Measurements from ENCODE around the gene CMSS1. TPM values are rescaled to one million over a fixed set of nuclear protein-coding genes. Genes with fewer than 3 reads are reported as not detected.

Gene CMSS1
- total RNA-seq, 2 experiments from 2014 or later: 141 to 143 TPM

DNA sequence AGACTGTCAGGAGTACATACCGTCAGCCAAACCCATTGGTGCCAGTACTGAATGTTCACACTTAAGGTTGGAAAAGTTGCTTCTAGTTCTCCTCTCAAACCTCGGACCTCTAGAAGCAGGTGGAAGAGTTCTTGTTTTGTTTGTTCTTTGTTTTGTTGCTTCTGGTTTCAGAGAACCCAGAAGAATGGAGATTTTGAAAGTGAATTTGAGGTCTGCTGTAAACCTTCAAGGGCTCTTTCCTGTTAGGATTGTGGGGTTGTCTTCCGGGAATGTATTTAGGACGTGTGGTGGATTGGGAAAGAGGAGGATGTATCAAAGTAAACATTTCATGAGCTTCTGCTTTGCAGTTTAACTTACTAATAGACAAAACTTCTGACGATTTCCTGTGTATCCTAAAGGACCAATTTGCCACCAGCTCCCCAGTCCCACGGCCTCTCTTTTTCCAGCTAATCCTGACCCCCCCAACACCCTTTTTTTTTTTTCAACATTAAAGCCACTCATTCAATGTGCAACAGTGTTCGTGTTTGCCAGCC is 246.3 kb downstream of the CMSS1 start:
- POLR2A ChIA-PET: no interaction called here
- CTCF ChIA-PET: no interaction called here

DNA sequence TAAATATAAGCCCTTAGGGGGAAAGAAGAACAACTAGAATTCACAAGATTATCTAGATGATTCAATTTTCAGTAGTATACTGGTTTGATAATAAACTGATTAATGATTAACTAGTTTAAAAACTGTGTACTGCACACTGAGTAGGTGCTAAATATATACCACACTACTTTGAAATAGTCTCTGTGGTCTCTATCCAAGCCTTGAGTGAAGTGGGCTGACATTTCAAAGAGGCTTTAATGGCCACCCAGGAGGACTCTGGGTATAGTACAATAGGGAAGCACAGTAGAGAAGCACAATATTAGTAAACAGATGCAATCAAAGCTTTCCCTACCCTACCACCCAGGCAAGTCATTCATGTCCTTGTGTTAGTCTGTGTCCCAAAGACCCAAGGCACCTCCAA is 249.9 kb downstream of the CMSS1 start:
- POLR2A ChIA-PET: no interaction called here

DNA sequence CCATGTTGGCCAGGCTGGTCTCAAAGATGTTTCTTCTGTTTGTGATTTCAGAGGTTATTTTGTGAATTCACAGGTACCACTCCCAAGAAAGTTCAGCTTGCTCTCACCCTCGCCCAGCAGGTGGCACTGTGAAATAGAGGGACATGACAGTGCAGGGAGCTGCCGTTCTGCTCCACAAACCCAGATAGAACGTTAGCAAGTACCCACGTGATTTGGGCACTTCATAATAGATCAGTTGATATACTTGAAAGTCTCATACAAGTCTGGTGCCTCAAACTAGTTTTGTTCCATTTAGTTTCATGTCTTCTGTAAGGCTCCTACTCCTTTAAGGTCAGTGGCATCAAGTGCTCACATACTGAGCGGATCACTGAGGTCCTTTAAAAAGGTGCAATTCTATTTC is 251.2 kb downstream of the CMSS1 start:
- ChIA-PET POLR2A (no interaction called here), CTCF (interaction anchor here (0.7 to 1.2 kb wide), 10 partner anchors 9 to 237 kb away, joined by 3 to 9 read pairs (median 3); no protein-coding TSS in a partner anchor)

More for the DNA sequence above, 249.9 kb downstream of the CMSS1 start:
- CTCF ChIA-PET: no interaction called here

DNA sequence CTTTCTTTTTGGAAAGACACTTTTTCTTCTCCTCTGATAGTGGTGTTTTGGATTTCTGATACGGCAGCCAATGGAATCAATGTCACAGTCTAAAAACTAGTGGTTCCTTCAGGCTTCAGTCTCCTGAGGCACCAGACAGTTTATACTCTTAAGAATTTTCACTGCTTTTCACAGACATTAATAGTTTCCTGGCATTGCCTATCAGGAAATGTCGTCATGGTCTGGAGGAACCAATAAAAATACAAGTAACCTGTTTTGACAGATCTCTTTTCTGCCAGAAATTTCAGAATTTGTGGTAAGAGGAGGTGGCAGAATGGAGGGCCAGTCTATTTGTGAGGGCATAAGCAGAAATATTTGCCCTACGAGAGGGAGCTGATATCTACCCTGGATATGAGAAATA is 251.8 kb downstream of the CMSS1 start:
- ChIA-PET POLR2A (no interaction called here), CTCF (interaction anchor here (0.7 to 1.2 kb wide), 9 partner anchors 9 to 238 kb away, joined by 3 to 9 read pairs (median 3); no protein-coding TSS in a partner anchor)

DNA sequence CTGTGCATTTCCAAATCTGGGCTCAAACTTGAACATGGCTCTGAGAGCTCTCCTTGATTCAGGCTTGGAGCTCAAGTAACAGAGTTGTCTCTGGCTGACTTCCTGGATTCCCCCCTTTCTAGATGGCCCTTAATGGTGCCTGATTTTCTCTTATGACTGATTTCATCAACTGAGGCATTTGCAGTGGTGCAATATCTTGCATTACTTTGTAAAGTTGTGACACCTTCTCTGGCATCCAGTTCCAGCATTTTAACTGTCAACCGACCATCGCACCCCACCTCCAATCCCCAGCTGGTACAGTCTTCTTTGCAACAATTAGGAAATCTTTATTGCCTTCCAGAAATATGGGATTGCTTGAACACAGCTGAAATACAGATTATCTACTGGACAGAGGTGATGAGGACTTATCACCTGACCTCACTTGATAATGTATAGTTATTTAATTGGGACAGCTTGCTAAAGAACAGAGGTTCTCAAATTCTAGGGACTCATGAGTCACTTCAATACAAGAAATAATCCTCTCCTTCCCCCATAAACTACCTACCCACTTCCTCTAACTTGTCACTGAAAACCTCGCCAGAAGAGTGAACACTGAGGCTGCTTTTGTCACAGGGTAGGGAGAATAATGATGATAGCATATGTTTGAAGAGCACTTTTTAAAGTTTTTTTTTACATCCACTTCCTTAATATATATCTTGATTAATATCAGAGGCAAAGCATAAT is 254.8 kb downstream of the CMSS1 start:
- ChIA-PET POLR2A (no interaction called here), CTCF (interaction anchor here (2.4 kb wide), 1 partner anchor 182 kb away, joined by 12 read pairs; no protein-coding TSS in a partner anchor)

DNA sequence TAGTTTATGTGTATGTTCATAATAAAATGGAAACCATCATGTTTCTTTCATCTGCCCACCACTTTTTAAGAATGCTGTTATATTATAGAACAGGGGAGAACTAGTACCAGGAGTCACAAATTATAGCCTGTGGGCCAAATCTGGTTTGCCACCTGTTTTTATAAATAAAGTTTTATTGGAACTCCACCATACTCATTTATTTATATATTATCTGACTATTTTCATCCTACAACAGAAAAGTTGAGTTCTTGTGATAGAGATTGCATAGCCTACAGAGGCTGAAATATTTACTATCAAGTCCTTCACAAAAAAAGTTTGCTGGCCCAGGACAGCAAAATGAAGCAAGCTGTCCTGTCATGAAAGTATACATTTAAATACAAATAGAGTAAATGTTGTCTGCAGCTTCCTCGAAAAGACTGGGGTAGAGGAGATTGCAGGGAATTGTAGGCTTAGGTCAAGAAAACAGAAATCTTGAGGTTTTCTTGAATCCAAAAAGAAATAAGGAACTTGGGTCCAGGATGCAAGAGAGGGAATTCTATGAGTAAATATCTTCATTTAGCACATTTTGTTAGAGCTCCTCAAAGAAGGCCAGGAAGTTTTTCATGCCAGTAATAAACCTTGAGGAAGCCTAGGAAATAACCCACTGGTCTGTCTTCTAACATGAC is 255.5 kb downstream of the CMSS1 start:
- CTCF ChIA-PET: interaction anchor here (2.4 kb wide), 1 partner anchor 181 kb away, joined by 12 read pairs; no protein-coding TSS in a partner anchor
- POLR2A ChIA-PET: interaction anchor here (0.6 kb wide), 1 partner anchor 71 kb away, joined by 3 read pairs; no protein-coding TSS in a partner anchor

DNA sequence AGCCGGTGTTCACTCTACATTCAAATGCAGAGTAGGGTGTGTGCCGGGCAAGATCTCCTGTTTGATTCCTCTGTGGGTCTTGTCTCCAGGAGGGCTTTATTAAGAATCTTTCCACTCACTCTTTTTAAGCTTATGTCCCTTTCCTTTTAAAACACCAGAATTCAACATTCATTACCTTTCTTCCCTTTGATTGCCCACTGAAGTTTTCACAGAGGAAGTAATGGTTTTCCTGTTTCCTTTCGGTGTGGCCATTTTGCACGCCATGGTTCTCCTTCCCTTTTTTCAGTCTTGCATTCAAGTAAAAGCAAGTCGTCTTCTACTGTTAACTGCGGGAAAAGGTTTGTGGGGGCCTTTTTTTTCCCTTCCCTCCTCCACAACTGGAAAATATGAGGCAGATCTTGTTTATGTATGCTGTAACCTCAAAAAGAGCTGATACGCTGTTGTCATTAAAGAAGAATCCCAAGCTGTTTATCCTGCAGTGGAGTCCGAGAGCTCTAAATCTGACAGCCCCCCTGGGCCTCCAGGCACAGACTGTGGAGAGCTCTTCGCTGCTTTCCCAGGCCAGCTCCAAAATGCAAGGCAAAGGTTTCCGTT is 256.1 kb downstream of the CMSS1 start:
- ChIA-PET CTCF (no interaction called here), POLR2A (interaction anchor here (0.6 to 0.8 kb wide), 2 partner anchors 71 to 1481 kb away, joined by 3 to 5 read pairs; no protein-coding TSS in a partner anchor)

DNA sequence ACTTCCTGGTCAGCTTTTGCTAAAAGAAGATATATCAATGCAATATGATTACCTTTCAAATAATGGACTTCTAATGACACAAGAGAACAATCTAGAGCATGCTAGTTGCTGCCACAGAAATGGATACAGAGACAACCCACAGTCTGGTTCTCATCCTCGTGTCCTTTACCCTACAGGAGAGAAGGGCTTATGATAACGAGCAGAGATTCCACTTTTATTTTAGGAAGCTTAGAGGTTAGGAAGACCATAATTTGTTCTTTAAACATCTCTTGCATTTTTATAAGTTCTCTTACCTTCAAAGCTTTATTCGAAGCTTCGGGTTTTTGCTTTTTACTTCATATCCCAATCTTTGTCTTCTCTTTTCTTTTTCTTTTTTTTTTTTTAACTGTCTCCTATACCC is 257.5 kb downstream of the CMSS1 start:
- CTCF ChIA-PET: interaction anchor here (1.0 kb wide), 1 partner anchor 10 kb away, joined by 4 read pairs; no protein-coding TSS in a partner anchor
- POLR2A ChIA-PET: no interaction called here

DNA sequence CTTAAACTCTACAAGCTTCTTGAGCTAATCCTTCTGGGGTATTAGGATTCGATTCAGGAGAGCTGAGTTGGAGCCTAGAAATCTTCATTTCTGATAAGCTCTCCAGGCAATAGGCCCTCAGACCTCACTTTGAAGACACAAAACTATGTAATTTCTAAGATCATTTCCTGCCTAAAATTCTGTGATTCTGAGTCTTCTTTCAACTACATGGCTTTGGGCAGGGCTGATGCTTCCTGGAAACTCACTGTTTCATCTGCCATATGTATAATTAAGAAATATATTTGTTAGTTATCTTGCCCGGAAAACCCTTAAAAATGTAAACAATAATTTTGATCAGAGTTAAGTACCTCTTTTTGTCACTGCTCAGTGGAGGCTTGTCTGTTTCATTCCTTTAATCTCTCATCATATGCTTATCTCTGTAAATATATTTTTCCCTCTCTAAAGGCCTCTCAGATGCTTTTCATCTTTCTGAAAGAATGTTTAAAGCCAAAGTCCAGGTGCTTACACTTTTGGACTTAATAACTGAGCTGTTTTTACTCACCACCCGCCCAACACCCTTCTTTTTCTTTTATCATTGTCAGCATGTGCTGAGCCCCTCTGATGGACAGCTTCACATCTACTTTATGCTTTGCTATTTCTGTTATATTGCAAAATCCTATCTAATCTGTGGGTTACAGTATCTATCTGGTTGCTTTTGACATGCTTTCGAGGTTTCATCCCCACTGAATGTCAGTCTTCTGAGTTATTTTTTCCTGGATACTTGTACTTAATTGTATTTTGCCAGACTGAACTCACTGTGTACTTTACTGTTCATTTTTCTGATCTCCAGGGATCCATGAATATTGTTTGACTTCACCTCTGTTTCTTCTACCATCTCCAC is 258.4 kb downstream of the CMSS1 start:
- CTCF ChIA-PET: no interaction called here
- POLR2A ChIA-PET: no interaction called here

DNA sequence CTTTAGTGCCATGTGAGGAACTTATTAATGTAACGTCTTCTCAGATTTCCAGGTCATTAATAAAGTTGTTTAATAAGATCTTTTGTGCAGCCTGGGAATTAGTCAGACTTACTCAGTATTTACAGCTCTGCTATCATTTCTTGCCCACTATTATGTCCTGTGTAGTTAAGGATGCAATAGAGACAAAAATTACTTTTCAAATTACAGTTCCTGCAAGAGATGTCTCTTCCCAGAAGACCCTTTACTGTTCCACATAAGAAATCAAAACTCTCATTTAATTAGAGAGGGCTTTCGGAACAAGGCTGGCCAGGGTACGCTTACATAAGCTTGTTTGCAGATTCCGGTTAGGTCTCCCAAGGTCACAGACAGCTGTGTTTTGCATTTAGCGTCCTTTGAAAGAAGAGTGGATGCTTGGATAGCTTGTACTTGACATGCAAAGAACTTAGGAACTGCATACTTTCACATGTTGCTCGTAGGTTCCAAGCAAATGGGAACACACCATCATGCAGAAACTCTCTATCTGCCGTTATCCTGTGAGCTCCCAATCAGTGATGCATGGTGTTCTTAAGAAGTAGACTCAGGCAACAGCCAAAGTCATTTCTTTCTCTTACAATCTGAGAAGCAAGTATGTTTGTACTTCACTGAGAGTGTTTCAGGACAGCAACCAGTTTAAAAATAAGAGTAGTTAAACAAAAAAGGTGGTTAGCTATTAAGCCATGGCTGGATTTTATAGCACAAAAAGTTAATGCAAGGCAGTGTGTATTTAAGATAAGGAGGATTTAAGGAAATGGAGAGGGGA is 259.3 kb downstream of the CMSS1 start:
- POLR2A ChIA-PET: no interaction called here
- CTCF ChIA-PET: no interaction called here

DNA sequence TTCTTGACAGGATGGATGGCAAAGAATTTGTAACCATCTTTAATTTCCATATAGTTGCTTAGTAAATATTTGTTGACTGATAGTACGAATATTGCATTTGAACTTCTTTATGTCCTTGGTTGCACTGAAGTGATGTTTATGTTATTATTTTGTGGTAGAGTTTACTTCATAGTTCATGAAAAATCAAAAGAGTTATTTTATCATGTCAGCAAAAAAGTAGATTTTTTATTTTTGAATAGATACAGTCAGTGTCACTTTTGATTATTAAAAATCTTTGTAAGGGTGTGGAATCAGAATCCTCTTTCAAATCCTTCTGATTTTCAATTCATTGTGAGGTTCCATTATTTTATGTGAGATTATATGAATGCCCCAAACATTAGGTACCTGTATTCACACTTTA is 261.7 kb downstream of the CMSS1 start:
- POLR2A ChIA-PET: no interaction called here
- CTCF ChIA-PET: no interaction called here

DNA sequence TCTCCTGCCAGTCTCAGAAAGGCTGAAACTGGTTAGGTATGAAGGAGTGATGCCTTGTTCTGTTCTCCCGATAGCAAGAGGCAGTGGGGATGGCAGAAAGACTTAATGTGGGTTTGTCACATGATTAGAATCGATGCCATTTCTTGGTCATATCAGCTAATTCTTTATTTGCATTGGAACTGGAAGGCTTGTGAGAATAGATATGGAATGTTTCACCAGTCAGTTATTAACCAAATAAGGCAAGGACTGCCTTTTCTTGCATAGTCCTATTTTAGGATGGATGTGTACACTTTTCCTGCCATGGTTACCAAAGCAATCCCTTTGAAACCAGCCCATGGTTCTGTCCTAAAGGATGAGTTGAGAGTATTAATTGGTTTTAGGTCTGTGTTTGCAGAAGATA is 262.9 kb downstream of the CMSS1 start:
- ChIA-PET POLR2A (no interaction called here), CTCF (no interaction called here)

DNA sequence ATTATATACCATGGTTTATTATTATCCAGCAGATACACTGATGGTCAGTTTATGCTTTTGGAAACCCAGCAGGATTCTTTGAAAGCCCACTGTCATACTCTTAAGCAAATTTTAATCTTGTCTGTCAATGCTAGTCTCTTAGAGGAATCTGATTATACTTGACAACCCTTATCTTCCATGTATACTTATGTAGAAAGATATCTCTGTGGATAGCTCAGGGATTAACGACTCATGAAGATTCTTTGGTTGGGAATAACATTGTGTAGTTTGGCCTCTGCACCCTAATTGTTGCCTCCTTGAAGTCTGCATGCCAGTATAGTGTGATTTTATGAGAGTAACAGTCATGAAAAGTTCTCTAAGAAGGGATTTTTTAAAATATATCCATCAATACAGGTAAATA is 263.6 kb downstream of the CMSS1 start:
- ChIA-PET POLR2A (no interaction called here), CTCF (no interaction called here)

DNA sequence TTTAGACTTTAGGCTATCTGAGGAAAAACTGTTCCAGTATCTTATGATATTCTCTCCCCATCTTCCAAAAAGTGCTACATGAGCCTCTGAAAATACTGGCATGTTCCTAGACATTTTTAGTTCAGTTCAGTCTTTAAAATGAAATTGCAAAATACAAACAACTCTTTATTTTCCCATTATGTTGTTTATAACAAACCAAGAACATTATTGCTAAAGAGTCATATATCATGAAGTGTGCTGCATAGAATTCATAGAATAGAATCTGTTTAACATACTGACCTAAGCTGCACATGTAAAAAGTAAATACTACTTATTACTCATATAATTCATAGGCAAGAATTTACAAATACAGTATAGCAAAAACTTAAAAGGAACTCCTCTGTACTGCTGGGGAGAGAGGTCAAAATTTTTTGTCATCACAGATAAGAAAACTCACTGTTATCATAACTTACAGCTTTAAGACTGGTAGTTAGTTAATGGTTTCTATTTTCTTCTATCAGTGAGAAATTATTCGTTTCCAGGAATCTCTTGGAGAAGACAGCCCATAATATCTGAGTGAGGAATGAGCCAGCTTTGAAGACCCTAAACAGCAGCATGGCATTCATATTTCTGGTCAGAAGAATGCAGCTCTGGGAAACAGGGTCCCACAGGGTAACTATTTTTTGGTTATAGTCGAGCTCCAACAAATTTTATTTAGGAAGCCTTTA is 264.5 kb downstream of the CMSS1 start:
- ChIA-PET CTCF (no interaction called here), POLR2A (no interaction called here)

DNA sequence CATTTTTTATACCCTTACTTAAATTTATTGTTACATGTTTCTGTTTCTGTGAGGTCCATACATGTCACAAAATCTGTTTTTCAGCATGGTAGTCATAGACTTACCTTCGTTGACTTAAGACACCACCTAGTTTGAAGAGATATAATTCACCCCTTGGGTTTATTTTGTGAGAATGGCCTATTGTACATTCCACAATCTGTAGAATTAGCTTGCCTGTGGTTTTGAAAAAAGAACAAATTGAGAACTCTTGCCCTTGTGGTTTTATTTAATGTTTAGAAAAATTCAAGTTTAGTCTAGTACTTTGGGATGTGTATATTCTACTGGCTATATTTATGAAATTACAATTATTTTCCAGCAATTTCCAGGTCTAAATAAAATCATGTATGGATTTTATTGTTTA is 265.1 kb downstream of the CMSS1 start:
- ChIA-PET CTCF (no interaction called here), POLR2A (no interaction called here)

DNA sequence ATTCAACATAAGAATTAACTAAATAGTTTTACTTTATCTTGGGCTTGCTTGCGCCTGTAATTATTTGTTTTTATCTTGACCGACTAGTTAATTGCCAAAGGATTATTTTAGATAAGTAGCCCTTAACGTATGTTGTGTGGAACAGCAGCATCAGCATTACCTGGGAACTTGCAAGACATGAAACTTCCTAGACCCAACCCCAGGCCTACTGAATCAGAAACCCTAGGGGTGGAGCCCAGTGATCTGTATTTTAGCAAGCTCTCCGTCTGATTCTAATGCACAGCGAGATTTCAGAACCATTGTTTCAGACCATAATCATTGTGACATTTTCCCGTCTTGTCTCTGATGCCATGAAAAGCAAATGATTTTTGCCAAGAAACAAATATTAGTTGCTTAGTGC is 265.5 kb downstream of the CMSS1 start:
- CTCF ChIA-PET: no interaction called here
- POLR2A ChIA-PET: no interaction called here

DNA sequence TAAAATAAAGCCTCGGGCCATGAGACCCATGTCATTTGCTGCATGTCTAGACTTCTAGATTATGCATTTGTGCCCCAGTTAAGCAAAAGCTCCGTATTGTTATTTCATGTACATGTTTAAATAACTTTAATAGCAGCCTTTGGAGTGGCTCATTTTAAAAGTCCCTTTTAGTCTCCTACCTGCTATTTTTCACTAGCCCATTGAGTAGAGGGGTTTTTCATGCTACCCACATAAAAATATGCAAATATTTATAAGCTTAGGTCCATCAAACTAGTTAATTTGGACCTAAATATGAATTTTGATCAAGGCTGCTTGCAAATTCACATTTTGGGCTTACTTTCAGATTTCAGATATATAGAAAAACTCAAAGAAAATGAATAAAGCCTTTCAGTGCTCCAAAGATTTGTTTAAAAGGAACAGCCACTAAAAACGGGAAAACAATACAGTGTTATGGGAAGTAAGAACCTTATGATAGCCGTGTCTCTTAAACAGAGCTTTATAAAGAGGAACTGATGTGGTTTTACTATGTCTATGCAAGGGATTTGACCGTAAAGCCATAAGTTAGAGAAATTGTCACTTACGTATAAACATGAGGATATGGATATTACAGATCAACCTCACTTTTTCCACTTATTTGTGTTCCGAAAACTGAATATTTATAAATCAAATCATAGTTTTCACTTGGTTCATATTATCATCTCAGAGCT is 266.6 kb downstream of the CMSS1 start:
- ChIA-PET POLR2A (interaction anchor here (0.6 kb wide), 1 partner anchor 251 kb away, joined by 3 read pairs; no protein-coding TSS in a partner anchor), CTCF (no interaction called here)

DNA sequence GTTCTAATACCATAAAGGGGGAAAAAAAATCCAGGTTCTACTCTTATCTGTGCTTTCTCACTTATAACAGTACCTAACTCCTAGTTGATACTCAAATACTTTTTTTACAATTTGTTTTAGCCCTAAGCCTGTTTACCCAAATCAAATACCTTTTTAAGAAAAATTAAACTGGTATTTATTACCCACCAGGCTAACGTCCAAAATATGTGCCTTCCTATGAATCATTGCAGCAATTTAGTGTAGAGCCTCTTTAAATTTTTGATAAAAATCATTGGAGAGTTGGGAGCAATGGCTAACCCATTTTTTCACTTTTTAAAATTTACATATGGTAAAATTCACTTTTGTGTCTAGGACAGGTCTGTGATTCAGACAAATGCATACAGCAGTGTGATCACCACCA is 268.7 kb downstream of the CMSS1 start:
- ChIA-PET POLR2A (interaction anchor here (0.7 kb wide), 1 partner anchor 215 kb away, joined by 5 read pairs; no protein-coding TSS in a partner anchor), CTCF (interaction anchor here (1.5 kb wide), 1 partner anchor 12 kb away, joined by 4 read pairs; no protein-coding TSS in a partner anchor)
